Gastroesophageal sphincter (tissue), 4 donors: ENCODE measurements around the gene UNKL. TPM values are rescaled to one million over a fixed set of nuclear protein-coding genes. Genes with fewer than 3 reads are reported as not detected.

Experiments
- ATAC-seq: fragments of 150-250 bp; one replicate; pipeline ENCODE4 v1.9.1; 2016; ENCODE audit warnings: mild to moderate bottlenecking, moderate library complexity
- H3K27ac ChIP-seq, 4 donors: fragments of 200-600 bp; sonication (generic) in 3 of 4; 1 replicate in 3 of 4; 2 replicates in 1 of 4; pipeline ENCODE4 v1.5.1; 2016 to 2019
- H3K27me3 ChIP-seq: fragments of 200-600 bp; sonication (generic); one replicate; pipeline ENCODE4 v1.5.1; 2019
- H3K36me3 ChIP-seq, 2 donors: fragments of 200-600 bp; sonication (generic); one replicate each; pipeline ENCODE4 v1.5.1; 2019; ENCODE audit warnings: control low read depth in 1 of 2
- H3K4me1 ChIP-seq, 3 donors: fragments of 200-600 bp; sonication (generic); 1 replicate in 2 of 3; 2 replicates in 1 of 3; pipeline ENCODE4 v1.5.1; 2016 to 2019; ENCODE audit warnings: control low read depth in 2 of 3
- H3K4me3 ChIP-seq, 2 donors: fragments of 200-600 bp; sonication (generic); one replicate each; pipeline ENCODE4 v1.5.1; 2019; ENCODE audit warnings: mild to moderate bottlenecking in 1 of 2, moderate library complexity in 1 of 2
- H3K9me3 ChIP-seq, 3 donors: fragments of 200-600 bp; sonication (generic); one replicate each; pipeline ENCODE4 v1.5.1; 2017 to 2019; ENCODE audit warnings: control low read depth in 2 of 3
- EP300 ChIP-seq: sonication (generic); formaldehyde crosslinking; IDR thresholded peaks from one replicate; pipeline ENCODE4 v1.6.1; 2017; ENCODE audit warnings: antibody characterized with exemption, mild to moderate bottlenecking
- POLR2A ChIP-seq, 2 donors: fragments of 450-650 bp; IDR thresholded peaks; one replicate each; pipeline ENCODE4 v1.6.1; 2017; ENCODE audit warnings: antibody characterized with exemption in 2 of 2, mild to moderate bottlenecking in 2 of 2, moderate library complexity in 1 of 2
- POLR2AphosphoS5 ChIP-seq: sonication (generic); formaldehyde crosslinking; IDR thresholded peaks from one replicate; pipeline ENCODE4 v1.6.1; 2017; ENCODE audit warnings: antibody characterized with exemption
- WGBS, 2 donors: methylation state at CpG; one replicate each; pipeline ENCODE4 v1.1.5; 2018; ENCODE audit warnings: low coverage in 1 of 2; 5-methylcytosine and 5-hydroxymethylcytosine counted together
- total RNA-seq, 4 donors: library from RNA; depleted of rRNA; stranded (reverse); fragments of >200 nt; gene quantifications; one replicate each; pipeline ENCODE4 v1.1.0, GENCODE V29; 2016
- TF ChIP-seq, protein P1 (sequence below), 4 experiments: fragments of 200-600 bp in 2 of 4; fragments of 450-650 bp in 2 of 4; sonication (generic) in 1 of 4; IDR thresholded peaks; one replicate each; pipeline ENCODE4 v1.5.1; 2017 to 2019; ENCODE audit warnings: antibody characterized with exemption in 4 of 4, mild to moderate bottlenecking in 2 of 4, moderate library complexity in 2 of 4

Gene UNKL
- total RNA-seq, 4 donors from 2014 or later = 12.3 to 29.4 (median 16.4) TPM

- Histone ChIP-seq H3K27me3 (no peaks in the 10 kb centered on the region), H3K36me3 (peaks cover 0 to 81% of the 10 kb centered on the region in 2 donors), H3K9me3 (no peaks in the 10 kb centered on the region), H3K4me3 (no peak overlapping the region), H3K4me1 (no peaks in the 10 kb centered on the region), H3K27ac (no peak overlapping the region)
- TF ChIP-seq POLR2AphosphoS5 = no peak
- TF ChIP-seq POLR2A (IDR thresholded peaks at IDR 0.05) = no peak
- no peak for ATAC-seq
- 81 to 82% methylated on average over 5 to 14 of the region's 33 CpGs for WGBS, 2 donors
Measured at GRCh38 chr16:1371054-1371978, 43.2 kb downstream of the UNKL start.

DNA sequence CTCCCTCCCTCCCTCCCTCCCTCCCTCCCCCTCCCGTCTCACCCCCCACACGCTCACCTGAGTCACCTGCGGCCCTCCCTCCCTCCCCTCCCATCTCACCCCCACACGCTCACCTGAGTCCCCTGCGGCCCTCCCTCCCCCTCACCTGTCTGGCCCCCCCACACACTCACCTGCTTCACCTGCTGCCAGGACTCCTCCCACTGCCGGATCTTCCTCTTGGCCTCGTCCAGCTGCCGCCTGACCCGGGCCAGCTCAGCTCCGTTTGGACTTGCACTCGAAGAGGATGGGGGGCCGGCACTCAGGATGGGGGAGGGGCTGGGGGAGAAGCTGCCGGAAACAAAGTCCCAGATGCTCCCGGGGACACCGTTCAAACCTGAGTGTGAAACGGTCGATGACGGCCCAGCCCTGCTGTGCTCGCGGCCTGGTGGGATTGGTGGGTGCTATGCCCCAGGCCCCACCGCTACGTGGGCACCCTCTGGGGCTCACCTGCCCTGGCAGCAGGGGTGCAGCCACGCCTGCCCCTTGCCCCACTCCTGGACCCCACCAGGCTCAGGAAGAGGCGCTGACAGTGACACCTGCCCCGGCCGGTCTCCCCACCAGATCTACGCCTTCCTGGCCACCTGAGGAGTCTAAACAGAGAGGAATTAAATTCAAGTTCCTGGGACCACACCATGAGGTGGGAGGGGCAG is 46.9 kb downstream of the UNKL start:
- Histone ChIP-seq H3K4me1 (no peaks in the 10 kb centered on the region), H3K9me3 (no peaks in the 10 kb centered on the region), H3K36me3 (peaks cover 0 to 94% of the 10 kb centered on the region in 2 donors), H3K27me3 (no peaks in the 10 kb centered on the region), H3K27ac (no peak overlapping the region), H3K4me3 (no peak overlapping the region)
- ATAC-seq = no peak
- TF ChIP-seq POLR2A (IDR thresholded peaks at IDR 0.05) (no peak), POLR2AphosphoS5 (no peak), EP300 (no peak)
- TF ChIP-seq, protein P1, sequence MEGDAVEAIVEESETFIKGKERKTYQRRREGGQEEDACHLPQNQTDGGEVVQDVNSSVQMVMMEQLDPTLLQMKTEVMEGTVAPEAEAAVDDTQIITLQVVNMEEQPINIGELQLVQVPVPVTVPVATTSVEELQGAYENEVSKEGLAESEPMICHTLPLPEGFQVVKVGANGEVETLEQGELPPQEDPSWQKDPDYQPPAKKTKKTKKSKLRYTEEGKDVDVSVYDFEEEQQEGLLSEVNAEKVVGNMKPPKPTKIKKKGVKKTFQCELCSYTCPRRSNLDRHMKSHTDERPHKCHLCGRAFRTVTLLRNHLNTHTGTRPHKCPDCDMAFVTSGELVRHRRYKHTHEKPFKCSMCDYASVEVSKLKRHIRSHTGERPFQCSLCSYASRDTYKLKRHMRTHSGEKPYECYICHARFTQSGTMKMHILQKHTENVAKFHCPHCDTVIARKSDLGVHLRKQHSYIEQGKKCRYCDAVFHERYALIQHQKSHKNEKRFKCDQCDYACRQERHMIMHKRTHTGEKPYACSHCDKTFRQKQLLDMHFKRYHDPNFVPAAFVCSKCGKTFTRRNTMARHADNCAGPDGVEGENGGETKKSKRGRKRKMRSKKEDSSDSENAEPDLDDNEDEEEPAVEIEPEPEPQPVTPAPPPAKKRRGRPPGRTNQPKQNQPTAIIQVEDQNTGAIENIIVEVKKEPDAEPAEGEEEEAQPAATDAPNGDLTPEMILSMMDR (IDR thresholded peaks at IDR 0.05) = no peak
- 71% methylated on average over 1 of the region's 27 CpGs; no CpG with 5 or more reads in 1 of the 2 donors for WGBS, 2 donors

- ATAC-seq = no peak
- Histone ChIP-seq H3K27me3 (no peaks in the 10 kb centered on the region), H3K27ac (no peak overlapping the region), H3K9me3 (no peaks in the 10 kb centered on the region), H3K4me1 (no peaks in the 10 kb centered on the region), H3K36me3 (peaks cover 0 to 96% of the 10 kb centered on the region in 2 donors), H3K4me3 (no peak overlapping the region)
- TF ChIP-seq POLR2A (IDR thresholded peaks at IDR 0.05) = no peak
- TF ChIP-seq EP300 = no peak
- TF ChIP-seq, protein P1 (IDR thresholded peaks at IDR 0.05) = no peak
- no peak for TF ChIP-seq POLR2AphosphoS5
- WGBS, 2 donors = 80 to 86% methylated on average over 10 to 11 of the region's 24 CpGs
Measured at GRCh38 chr16:1366712-1367299, 47.7 kb downstream of the UNKL start.

DNA sequence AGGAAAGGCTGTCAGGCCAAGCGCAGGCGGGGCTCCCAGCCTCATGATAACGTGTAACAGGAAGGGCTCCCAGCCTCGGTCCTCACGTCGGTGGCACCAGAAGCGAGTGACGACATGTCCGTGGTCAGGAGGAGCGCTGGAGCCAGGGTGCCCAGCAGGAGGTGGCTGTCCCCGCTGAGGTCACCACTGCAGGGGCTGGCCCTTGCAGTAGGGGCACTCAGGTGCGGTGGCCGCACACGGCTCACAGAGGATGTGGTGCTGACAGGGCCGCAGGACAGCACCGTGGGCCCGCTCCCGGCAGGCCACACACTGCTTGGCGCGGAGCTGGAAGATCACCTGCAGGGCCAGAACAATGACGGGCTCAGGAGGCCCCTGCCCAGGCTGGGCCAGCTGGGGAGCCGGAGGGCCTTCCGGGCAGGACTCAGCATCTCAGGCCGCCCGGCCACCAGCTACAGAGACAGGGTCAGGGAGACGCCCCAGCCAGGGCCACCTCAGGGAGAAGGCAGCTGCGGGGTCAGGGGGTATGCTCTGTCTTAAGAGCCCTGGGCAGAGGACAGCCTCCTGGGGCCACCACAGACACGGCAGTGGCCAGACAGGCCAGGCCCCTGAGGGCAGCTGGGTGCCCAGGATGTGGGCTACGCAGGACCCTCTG is 48.3 kb downstream of the UNKL start:
- 92% methylated on average over 5 of the region's 29 CpGs; no CpG with 5 or more reads in 1 of the 2 donors for WGBS, 2 donors

More for the DNA sequence above, 48.3 kb downstream of the UNKL start:
- TF ChIP-seq EP300 (no peak), POLR2A (IDR thresholded peaks at IDR 0.05) (no peak), POLR2AphosphoS5 (no peak)
- TF ChIP-seq, protein P1 (IDR thresholded peaks at IDR 0.05) = no peak
- Histone ChIP-seq H3K36me3 (peaks cover 0 to 96% of the 10 kb centered on the region in 2 donors), H3K4me1 (no peaks in the 10 kb centered on the region), H3K27ac (no peak overlapping the region), H3K9me3 (no peaks in the 10 kb centered on the region), H3K27me3 (no peaks in the 10 kb centered on the region), H3K4me3 (no peak overlapping the region)
- no peak for ATAC-seq
